Erythroblast (primary cell): ENCODE data around the gene AGAP1.

ENCODE experiments used
- GATA1 ChIP-seq: IDR thresholded peaks from 2 replicates; pipeline ENCODE4 v1.6.1; 2011; ENCODE audit warnings: low read depth, mild to moderate bottlenecking, control low read depth, low read length, moderate library complexity
- POLR2A ChIP-seq: IDR thresholded peaks from 2 replicates; pipeline ENCODE4 v1.6.1; 2011; ENCODE audit warnings: mild to moderate bottlenecking, low read length

- no peak for TF ChIP-seq POLR2A
- no peak for TF ChIP-seq GATA1
Measured at GRCh38 chr2:235918876-235919275, 425.0 kb downstream of the AGAP1 start.
